ENCODE results near the gene HSD17B4.

- TF ChIP-seq CTCF (IDR thresholded peaks at IDR 0.05) (no peak), POLR2AphosphoS5 (IDR thresholded peaks at IDR 0.05) (no peak), POLR2A (IDR thresholded peaks at IDR 0.05; ENCODE audit: low read depth) (no peak)
Measured at GRCh38 chr5:119404033-119404432, 48.3 kb upstream of the HSD17B4 start.

All from esophagus muscularis mucosa (tissue), 3 donors.